HG03139 (cell line): ENCODE measurements around the gene PCDHGC5.

Experiments
- ATAC-seq: cut with Tn5 transposase; IDR thresholded peaks from one replicate; pipeline ENCODE4 v1.9.1; 2021; ENCODE audit not compliant: unreplicated experiment

Gene PCDHGC5

GRCh38 chr5:141528291-141528984 lies 39.6 kb downstream of the PCDHGC5 start:
- ATAC-seq, result no peak

- ATAC-seq, result no peak
Observed at GRCh38 chr5:141529002-141529401, 40.1 kb downstream of the PCDHGC5 start.

DNA sequence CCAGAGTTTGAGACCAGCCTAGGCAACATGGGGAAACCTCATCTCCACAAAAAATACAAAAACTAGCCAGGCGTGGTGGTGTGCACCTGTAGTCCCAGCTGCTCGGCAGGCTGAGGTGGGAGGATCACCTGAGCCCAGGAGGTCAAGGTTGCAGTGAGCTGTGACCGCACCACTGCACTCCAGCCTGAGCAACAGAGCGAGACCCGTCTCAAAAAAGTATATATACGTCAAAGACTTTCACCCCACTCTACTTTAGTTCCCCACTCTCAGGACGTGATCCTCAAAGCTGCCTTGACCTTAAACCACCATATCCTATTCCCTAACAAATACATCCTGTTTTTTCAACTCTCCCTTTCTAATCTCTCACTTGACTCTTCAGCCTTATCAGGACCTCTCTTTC lies 41.0 kb downstream of the PCDHGC5 start:
- ATAC-seq, result no peak

DNA sequence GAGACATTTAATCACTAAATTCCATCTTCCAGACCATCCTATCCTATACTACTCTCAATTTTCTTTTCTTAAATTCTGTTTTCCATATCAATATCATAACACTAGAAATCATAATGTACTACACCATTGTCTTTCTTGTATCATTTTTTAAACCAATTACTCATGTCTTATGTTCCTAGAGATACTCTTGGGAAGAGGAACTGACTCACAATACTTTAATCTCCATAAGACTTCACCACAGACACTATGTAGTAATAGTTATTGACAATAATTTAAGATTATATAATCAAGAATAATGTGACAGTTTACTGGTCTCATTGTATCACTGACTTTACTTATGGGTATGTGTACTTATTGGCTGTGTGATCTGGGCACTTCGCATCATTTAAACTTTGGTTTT lies 43.8 kb downstream of the PCDHGC5 start:
- no peak for ATAC-seq

DNA sequence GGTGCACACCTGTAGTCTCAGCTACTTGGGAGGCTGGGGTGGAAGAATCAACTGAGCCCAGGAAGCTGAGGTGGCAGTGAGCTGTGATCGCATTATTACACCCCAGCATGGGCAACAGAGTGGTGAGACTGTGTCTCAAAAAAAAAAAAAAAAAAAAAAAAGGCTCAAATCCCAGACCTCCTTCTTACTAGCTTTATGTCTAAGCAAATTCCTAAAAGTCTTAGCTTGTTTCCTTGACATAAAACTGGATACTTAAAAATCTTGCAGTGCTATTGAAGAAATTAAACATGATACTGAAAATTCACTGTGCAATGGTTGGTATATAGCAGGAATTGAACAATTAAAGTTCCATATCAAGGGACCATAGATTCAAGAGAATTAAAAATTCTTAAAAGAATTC lies 45.0 kb downstream of the PCDHGC5 start:
- ATAC-seq, result no peak

- no peak for ATAC-seq
Observed at GRCh38 chr5:141534492-141535213, 45.8 kb downstream of the PCDHGC5 start.
